Sigmoid colon (tissue), 7 donors: Measurements from ENCODE around the gene ZNF225. TPM values are rescaled to one million over a fixed set of nuclear protein-coding genes. Genes with fewer than 3 reads are reported as not detected.
A peak's percentile ranks its signal among the peaks of the same experiment; 100 is the strongest.

Source experiments
- DNase-seq: peaks from one replicate; pipeline ENCODE4 v3.0.0-alpha.2; 2019
- H3K27ac ChIP-seq, 4 donors: fragments of 200-600 bp; sonication (generic); one replicate each; pipeline ENCODE4 v1.5.1; 2016 to 2019; ENCODE audit warnings: mild to moderate bottlenecking in 1 of 4
- H3K27me3 ChIP-seq, 3 donors: fragments of 200-600 bp; sonication (generic); one replicate each; pipeline ENCODE4 v1.5.1; 2019; ENCODE audit warnings: mild to moderate bottlenecking in 1 of 3
- H3K36me3 ChIP-seq, 4 donors: fragments of 200-600 bp; sonication (generic); one replicate each; pipeline ENCODE4 v1.5.1; 2016 to 2019
- H3K4me1 ChIP-seq, 4 donors: fragments of 200-600 bp; sonication (generic); one replicate each; pipeline ENCODE4 v1.5.1; 2017 to 2019
- H3K4me3 ChIP-seq, 4 donors: fragments of 200-600 bp; sonication (generic); one replicate each; pipeline ENCODE4 v1.5.1; 2017 to 2019; ENCODE audit warnings: mild to moderate bottlenecking in 2 of 4, moderate library complexity in 1 of 4
- H3K9me3 ChIP-seq, 4 donors: fragments of 200-600 bp in 3 of 4; sonication (generic) in 3 of 4; one replicate each; pipeline versions ENCODE4 v1.5.1 to v1.6.1; 2013 to 2019
- CTCF ChIP-seq, 4 experiments: fragments of 450-650 bp in 3 of 4; fragments of 200-600 bp in 1 of 4; IDR thresholded peaks; one replicate each; pipeline ENCODE4 v1.5.1; 2016 to 2019; ENCODE audit warnings: antibody characterized with exemption in 4 of 4, mild to moderate bottlenecking in 3 of 4, moderate library complexity in 2 of 4
- EP300 ChIP-seq, 4 donors: sonication (generic); formaldehyde crosslinking; IDR thresholded peaks; one replicate each; pipeline ENCODE4 v1.6.1; 2017; ENCODE audit warnings: antibody characterized with exemption in 4 of 4
- POLR2A ChIP-seq, 2 donors: fragments of 450-650 bp; IDR thresholded peaks; one replicate each; pipeline ENCODE4 v1.6.1; 2016; ENCODE audit warnings: antibody characterized with exemption in 2 of 2, mild to moderate bottlenecking in 2 of 2, moderate library complexity in 2 of 2
- POLR2AphosphoS5 ChIP-seq, 4 donors: sonication (generic); formaldehyde crosslinking; IDR thresholded peaks; one replicate each; pipeline ENCODE4 v1.6.1; 2017; ENCODE audit warnings: antibody characterized with exemption in 4 of 4
- WGBS, 2 donors: extraction: QIAGEN DNeasy Blood & Tissue Kit; methylation state at CpG; one replicate each; pipeline ENCODE4 v1.1.7; 2013; 5-methylcytosine and 5-hydroxymethylcytosine counted together
- intact Hi-C: fragments of 100-400 bp; cut with DNase I; formaldehyde crosslinking; loops from one replicate; pipeline ENCODE4 v1.15.1; 2023
- polyA plus RNA-seq, 3 donors: library from polyadenylated mRNA; stranded (reverse); fragments of 200-250 nt; gene quantifications; one replicate each; pipeline ENCODE4 v1.2.3, GENCODE V29; 2013
- total RNA-seq, 4 donors: library from RNA; depleted of rRNA; stranded (reverse); fragments of >200 nt; gene quantifications; one replicate each; pipeline ENCODE4 v1.1.0, GENCODE V29; 2016
- donor health status: healthy with polysubstance abuse.
- donor health status: Bipolar disorder and iron deficiency.
- donor health status: healthy.

The ZNF225 gene
- 1 to 10 TPM; 3.0 to 4.9 (median 3.4) TPM for total RNA-seq
- 1 to 10 TPM in 2 of 3 donors, under 1 TPM in 1; 0.60 to 2.1 (median 1.2) TPM for polyA plus RNA-seq

- no peaks in the 10 kb centered on the region for H3K27me3 ChIP-seq
- H3K4me1 ChIP-seq = peaks cover 0 to 24% (median 20%) of the 10 kb centered on the region in 4 donors
- H3K9me3 ChIP-seq = peaks cover 0 to 9% (median 4%) of the 10 kb centered on the region in 4 donors
- peak; percentile 98 for DNase-seq
- H3K36me3 ChIP-seq = peaks cover 0 to 41% (median 13%) of the 10 kb centered on the region in 4 donors
- peak within 1 kb of the TSS; percentile 76 to 83 (median 82) for H3K27ac ChIP-seq
- TF ChIP-seq CTCF (IDR thresholded peaks at IDR 0.05) (no peak), POLR2AphosphoS5 (IDR thresholded peaks at IDR 0.05) (peak; percentile 43 to 81 (median 73)), EP300 (IDR thresholded peaks at IDR 0.05) (peak in 1 of 4 donors; percentile 25), POLR2A (IDR thresholded peaks at IDR 0.05) (no peak)
- intact Hi-C loops = loop anchor here (1.0 to 10.0 kb wide), 10 partner anchors 18 to 242 kb away; partner anchors contain the start of genes ZNF112, ZNF155, ZNF223 and ZNF224
- 0% methylated on average over 44 of the region's 44 CpGs for WGBS, 2 donors
- H3K4me3 ChIP-seq = peak within 1 kb of the TSS; percentile 48 to 79 (median 64)
These were observed at the start of gene ZNF225 for GRCh38 chr19:44113138-44113783. TSS of gene ZNF225 (plus strand) at chr19:44113399. CDS start at chr19:44115828, 2,429 bp downstream.

- no peak for DNase-seq
- H3K4me3 ChIP-seq = no peak overlapping the region
- intact Hi-C loops = no loop called here
- WGBS, 2 donors = 59 to 86% methylated on average over 3 of the region's 3 CpGs
- TF ChIP-seq POLR2A (IDR thresholded peaks at IDR 0.05) = no peak
- no peak for TF ChIP-seq CTCF (IDR thresholded peaks at IDR 0.05)
- TF ChIP-seq EP300 (IDR thresholded peaks at IDR 0.05) = no peak
- no peak for TF ChIP-seq POLR2AphosphoS5 (IDR thresholded peaks at IDR 0.05)
- peaks cover 28 to 63% (median 54%) of the 10 kb centered on the region in 4 donors for H3K36me3 ChIP-seq
- peaks cover 21 to 35% (median 27%) of the 10 kb centered on the region in 4 donors for H3K9me3 ChIP-seq
- peaks cover 0 to under 1% (median 0%) of the 10 kb centered on the region in 4 donors for H3K4me1 ChIP-seq
- H3K27me3 ChIP-seq = no peaks in the 10 kb centered on the region
- no peak overlapping the region for H3K27ac ChIP-seq
These were observed 46.9 kb upstream of the ZNF225 start for GRCh38 chr19:44066305-44066704.

- no peak for DNase-seq
- H3K36me3 ChIP-seq = peaks cover 10 to 32% (median 28%) of the 10 kb centered on the region in 4 donors
- no peak overlapping the region for H3K27ac ChIP-seq
- H3K4me1 ChIP-seq = peaks cover 0 to 14% (median 10%) of the 10 kb centered on the region in 4 donors
- 96 to 100% methylated on average over 1 of the region's 1 CpG for WGBS, 2 donors
- H3K27me3 ChIP-seq = no peaks in the 10 kb centered on the region
- H3K4me3 ChIP-seq = no peak overlapping the region
- H3K9me3 ChIP-seq = peaks cover 21 to 32% (median 24%) of the 10 kb centered on the region in 4 donors
- TF ChIP-seq CTCF (IDR thresholded peaks at IDR 0.05) (no peak), POLR2AphosphoS5 (IDR thresholded peaks at IDR 0.05) (no peak), EP300 (IDR thresholded peaks at IDR 0.05) (no peak), POLR2A (IDR thresholded peaks at IDR 0.05) (no peak)
- intact Hi-C loops = no loop called here
These were observed 43.8 kb upstream of the ZNF225 start for GRCh38 chr19:44069415-44069814.

- Histone ChIP-seq H3K4me3 (peak within 1 kb of the TSS; percentile 47 to 68 (median 62)), H3K9me3 (peaks cover 5 to 16% (median 7%) of the 10 kb centered on the region in 4 donors), H3K27me3 (no peaks in the 10 kb centered on the region), H3K4me1 (peaks cover 0 to 14% (median 10%) of the 10 kb centered on the region in 4 donors), H3K36me3 (peaks cover 0 to 10% (median 3%) of the 10 kb centered on the region in 4 donors), H3K27ac (peak within 1 kb of the TSS; percentile 60 to 68 (median 66))
- WGBS, 2 donors = 1% methylated on average over 40 of the region's 40 CpGs
- TF ChIP-seq CTCF (IDR thresholded peaks at IDR 0.05) (no peak), POLR2A (IDR thresholded peaks at IDR 0.05) (no peak), POLR2AphosphoS5 (IDR thresholded peaks at IDR 0.05) (peak in 3 of 4 donors; percentile 44 to 60 (median 55)), EP300 (IDR thresholded peaks at IDR 0.05) (no peak)
- intact Hi-C loops = loop anchor here (1.0 to 2.0 kb wide), 2 partner anchors 23 to 41 kb away; partner anchors contain the start of genes ZNF224 and ZNF225
- DNase-seq = peak; percentile 92
These were observed 41.2 kb upstream of the ZNF225 start, which contains the start of gene ZNF284 for GRCh38 chr19:44071824-44072542. TSS of gene ZNF284 (plus strand) at chr19:44072159. CDS start at chr19:44076390, 4,231 bp downstream.
